Body of pancreas (tissue), 4 donors: Measurements from ENCODE around the gene TSPOAP1.

ENCODE experiments used
- CTCF ChIP-seq, 7 experiments: fragments of 450-650 bp in 4 of 7; fragments of 200-600 bp in 3 of 7; sonication (generic) in 3 of 7; IDR thresholded peaks; one replicate each; pipeline ENCODE4 v1.5.1; 2016 to 2019; ENCODE audit warnings: antibody characterized with exemption in 7 of 7
- POLR2A ChIP-seq, 3 donors: fragments of 450-650 bp; IDR thresholded peaks; one replicate each; pipeline ENCODE4 v1.6.1; 2016; ENCODE audit warnings: antibody characterized with exemption in 3 of 3, mild to moderate bottlenecking in 2 of 3

- TF ChIP-seq POLR2A (IDR thresholded peaks at IDR 0.05), result no peak
- TF ChIP-seq CTCF (IDR thresholded peaks at IDR 0.05), result no peak
These were observed 5.9 kb downstream of the TSPOAP1 start for GRCh38 chr17:58322581-58323185.
